HG02938 (cell line): ENCODE measurements around the gene FGD6.
"Not testable (repeated sequence)": the region's sequence is repeated elsewhere in the genome, so short reads cannot be mapped to it uniquely, and the experiment has no call there.

Source experiments
- ATAC-seq: cut with Tn5 transposase; IDR thresholded peaks from one replicate; pipeline ENCODE4 v1.9.1; 2021; ENCODE audit warnings: mild to moderate bottlenecking, moderate library complexity; ENCODE audit not compliant: unreplicated experiment

Gene FGD6

GRCh38 chr12:95235621-95236020, 18.4 kb upstream of the FGD6 start:
- not testable (repeated sequence) for ATAC-seq

DNA sequence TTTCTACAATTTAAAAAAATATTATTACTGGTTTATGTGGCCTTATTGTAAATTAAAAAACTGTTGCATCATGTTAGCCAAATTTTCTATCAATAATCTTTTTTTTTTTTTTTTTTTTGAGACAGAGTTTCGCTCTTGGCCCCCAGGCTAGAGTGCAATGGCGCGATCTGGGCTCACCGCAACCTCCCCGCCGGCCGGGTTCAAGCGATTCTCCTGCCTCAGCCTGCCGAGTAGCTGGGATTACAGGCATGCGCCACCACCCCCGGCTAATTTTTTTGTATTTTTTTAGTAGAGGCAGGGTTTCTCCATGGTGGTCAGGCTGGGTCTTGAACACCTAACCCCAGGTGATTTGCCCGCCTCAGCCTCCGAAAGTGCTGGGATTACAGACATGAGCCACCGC, 16.9 kb upstream of the FGD6 start:
- ATAC-seq: not testable (repeated sequence)

GRCh38 chr12:95231190-95231589, 13.9 kb upstream of the FGD6 start:
- ATAC-seq: no peak

GRCh38 chr12:95230313-95230712, 13.0 kb upstream of the FGD6 start:
- ATAC-seq: no peak

DNA sequence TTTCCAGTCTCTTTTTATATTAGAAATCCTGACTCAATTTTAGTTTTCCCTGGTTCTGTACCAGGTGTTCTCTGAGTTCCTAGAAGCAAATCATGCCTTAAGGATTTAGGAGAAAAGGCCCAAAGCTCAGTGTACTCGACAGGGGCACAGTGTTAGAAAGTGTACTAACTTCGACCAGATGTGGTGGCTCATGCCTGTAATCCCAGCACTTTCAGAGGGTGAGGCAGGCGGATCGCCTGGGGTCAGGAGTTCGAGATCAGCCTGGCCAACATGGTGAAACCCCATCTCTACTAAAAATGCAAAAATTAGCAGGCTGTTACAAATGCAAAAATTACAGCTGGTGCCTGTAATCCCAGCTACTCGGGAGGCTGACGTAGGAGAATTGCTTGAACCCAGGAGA, 12.4 kb upstream of the FGD6 start:
- no peak for ATAC-seq

DNA sequence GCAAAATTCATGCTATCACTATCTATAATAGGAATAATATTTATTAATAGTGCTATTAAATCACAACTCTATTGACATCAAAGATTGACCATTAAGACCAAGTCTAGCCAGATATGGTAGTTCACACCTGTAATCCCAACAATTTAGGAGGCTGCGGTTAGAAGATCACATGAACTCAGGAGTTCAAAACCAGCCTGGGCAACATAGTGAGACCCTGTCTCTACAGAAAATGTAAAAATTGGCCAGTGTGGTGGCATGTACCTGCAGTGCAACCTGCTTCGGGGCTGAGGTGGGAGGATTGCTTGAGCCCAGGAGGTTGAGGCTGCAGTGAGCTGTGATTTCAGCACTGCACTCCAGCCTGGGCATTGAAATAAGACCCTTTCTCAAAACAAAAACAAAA, 11.3 kb upstream of the FGD6 start:
- no peak for ATAC-seq

DNA sequence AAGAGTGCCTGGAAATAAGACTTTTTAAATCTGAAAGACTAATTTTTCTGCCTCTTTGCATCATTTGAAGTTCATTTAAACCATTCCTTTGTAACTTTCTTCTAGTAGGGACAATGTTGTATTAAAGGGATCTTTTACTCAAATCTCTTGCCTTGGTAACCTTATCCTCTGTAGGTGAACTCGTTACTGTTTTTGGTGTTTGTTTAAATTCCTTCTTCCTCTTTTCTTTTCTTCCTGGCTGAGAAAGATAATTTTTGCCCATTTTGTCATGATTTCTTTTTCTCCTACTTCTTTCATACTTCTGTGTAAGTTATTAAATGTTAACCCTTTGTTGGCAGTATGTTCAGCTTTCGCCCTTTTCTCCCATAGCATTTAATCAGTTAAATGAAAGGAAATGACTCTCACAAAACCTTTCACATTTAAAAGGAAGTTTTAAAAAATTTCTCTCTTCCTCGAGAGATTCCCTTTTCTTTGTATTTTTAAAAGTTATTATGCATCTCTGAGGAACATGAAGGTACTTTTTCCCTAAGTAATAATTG, 10.6 kb upstream of the FGD6 start:
- ATAC-seq: no peak

- ATAC-seq: no peak
Observed at GRCh38 chr12:95225645-95226212, 8.5 kb upstream of the FGD6 start.

DNA sequence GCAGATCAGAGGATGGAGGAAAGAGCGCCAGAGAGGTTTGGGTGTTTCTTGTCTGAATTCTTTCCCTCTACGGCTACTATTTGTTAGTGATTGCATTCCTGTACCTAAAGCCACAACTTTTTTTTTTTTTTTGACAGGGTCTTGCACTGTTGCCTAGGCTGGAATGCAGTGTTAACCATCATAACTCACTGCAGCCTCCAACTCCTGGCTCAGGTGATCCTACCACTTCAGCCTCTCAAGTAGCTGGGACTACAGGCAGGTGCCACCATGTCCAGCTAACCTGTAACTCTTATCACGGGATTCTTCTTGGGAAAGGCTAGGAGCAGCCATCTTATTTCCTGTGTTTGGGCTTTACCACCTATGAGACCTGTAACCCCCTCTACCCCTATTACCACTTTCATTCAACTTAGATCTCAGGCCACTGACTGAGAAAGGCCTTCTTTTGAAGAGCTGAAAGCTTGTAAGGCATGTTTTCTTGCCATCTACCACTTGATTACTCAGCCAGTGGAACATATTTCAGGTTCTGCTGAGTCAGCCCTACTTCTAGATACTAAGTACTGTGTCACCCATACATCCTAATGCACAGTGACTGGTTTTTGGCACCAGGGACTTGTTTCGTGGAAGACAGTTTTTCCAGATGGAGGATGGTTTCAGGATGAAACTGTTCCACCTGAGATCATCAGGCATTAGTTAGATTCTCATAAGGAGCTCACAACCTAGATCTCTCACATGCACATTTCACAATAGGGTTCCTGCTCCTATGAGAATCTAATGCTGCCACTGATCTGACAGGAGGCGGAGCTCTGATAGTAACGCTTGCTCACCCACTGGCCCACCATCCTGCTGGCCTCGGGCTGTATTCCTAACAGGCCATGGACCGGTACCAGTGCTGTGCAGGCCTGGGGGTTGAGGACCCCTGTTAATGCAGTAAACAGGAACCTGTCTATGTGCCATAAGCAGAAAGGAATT, 7.2 kb upstream of the FGD6 start:
- no peak for ATAC-seq

- no peak for ATAC-seq
Observed at GRCh38 chr12:95220726-95221125, 3.5 kb upstream of the FGD6 start.

DNA sequence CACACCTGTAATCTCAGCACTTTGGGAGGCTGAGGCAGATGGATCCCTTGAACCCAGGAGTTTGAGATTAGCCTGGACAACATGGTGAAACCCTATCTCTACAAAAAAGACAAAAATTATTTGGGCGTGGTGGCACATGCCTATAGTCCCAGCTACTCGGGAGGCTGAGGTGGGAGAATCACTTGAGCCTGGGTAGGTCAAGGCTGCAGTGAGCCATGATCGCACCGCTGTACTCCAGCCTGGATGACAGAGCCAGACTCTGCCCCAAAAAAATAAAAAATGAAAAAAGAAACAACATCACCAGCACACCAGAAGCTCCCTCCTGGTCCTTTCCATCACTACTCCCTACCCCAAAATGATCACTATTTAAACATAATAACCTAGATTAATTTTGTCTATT, 2.9 kb upstream of the FGD6 start:
- no peak for ATAC-seq

DNA sequence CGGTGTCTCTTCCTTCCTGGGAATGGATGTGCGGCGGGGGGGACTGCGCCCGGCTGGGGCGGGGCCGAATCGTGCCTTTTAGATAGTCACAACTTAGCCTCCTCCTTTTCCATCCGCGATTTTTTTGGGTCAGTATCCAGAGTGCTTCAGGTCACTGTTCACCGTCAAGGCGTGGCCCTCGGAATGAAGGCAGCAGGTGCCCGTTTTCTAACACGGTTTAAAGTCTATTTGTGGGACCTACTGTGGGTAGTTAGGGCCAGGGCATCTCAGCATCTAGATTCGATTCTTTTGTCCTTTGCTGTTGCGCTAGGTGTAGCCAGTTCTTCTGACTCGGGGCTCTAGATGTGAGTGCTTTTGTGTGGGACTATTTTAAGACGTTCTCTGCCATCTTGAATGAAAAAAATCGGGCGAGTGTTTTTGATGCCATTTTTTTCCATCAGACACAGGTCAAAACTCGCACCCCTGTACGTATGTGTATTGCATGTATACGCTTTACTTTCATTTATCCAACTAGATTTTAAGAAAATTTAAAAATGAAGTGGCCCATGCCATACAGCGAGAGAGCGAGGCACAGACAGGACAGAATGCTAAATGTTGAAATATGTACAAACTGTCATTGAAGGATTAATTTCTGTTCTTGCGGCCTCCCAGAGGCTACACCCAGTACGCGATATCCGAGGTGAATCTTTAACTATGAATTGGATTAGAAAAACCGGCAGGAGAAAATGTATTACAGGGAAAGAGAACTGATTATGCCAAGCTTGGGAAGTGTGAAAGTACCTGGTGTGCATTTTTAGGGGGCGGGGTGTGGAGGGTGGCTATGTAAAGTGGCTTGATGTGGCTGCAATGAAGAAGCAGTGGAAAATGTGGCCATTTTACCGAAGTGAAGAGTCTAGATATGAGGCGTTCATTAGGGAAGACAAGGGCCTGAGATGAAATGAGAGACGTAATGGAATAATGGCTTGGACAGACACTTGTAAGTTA, 1.2 kb upstream of the FGD6 start:
- peak; percentile 0 for ATAC-seq

- peak; percentile 14 for ATAC-seq
Observed at GRCh38 chr12:95216711-95217376, 423 bp downstream of the FGD6 start.

DNA sequence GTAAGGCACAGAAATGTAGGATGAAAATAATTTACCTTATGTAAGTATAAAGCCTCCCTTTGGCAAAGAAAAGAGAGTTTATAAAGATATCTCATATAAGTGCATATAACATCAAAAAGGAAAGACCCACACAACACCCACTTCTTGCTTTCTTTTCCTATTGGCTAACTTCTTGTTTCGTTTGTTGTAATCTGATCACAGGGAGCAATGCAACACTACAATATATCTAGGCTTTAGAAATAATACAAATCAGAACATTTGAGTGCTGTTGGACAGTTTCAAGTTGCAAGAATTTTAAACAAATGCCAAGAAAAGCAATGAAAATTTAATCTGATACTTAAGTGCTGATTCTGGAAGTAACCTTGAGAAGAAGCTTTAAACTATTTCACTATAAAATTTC, 1.3 kb downstream of the FGD6 start:
- no peak for ATAC-seq

- ATAC-seq: no peak
Observed at GRCh38 chr12:95214466-95214865, 2.8 kb downstream of the FGD6 start.

DNA sequence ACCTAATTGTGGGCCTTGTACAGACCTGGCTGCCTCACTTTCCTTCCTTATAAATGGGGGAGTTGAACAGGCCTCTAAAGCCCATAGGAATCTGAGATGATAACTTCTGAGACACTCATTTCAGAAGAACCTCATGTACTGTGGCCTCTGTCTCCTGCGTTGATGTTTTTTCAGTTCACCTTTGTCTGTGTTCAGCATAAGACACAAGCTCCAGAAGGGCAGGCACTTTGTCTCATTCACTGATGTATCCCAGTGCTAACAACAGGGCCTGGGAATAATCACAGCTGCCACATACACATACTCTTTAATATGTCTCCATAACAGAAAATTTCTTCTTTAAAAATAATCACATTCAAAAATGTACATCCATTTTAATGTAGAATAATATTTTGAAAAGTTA, 3.3 kb downstream of the FGD6 start:
- no peak for ATAC-seq

DNA sequence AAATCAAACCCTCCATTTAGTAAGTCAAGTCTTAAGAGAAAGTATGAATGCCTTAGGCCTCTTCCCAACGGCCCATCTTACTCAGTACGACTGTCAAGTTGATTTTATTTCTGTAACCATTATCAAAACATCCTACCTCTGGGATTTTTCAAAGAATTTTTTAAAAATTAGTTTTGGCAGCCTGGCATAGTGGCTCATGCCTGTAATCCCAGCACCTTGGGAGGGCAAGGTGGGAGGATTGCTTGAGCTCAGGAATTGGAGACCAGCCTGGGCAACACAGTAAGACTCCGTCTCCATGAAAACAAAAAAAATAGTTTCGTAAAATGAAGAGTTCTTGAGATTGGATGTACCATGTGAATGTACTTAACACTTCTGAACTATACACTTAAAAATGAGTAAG, 4.1 kb downstream of the FGD6 start:
- no peak for ATAC-seq

GRCh38 chr12:95212586-95212985, 4.7 kb downstream of the FGD6 start:
- no peak for ATAC-seq

- ATAC-seq: no peak
Observed at GRCh38 chr12:95208678-95209077, 8.6 kb downstream of the FGD6 start.

- no peak for ATAC-seq
Observed at GRCh38 chr12:95207407-95207806, 9.9 kb downstream of the FGD6 start.
